ENCODE data around the gene ETFB.

ETFB gene

DNA sequence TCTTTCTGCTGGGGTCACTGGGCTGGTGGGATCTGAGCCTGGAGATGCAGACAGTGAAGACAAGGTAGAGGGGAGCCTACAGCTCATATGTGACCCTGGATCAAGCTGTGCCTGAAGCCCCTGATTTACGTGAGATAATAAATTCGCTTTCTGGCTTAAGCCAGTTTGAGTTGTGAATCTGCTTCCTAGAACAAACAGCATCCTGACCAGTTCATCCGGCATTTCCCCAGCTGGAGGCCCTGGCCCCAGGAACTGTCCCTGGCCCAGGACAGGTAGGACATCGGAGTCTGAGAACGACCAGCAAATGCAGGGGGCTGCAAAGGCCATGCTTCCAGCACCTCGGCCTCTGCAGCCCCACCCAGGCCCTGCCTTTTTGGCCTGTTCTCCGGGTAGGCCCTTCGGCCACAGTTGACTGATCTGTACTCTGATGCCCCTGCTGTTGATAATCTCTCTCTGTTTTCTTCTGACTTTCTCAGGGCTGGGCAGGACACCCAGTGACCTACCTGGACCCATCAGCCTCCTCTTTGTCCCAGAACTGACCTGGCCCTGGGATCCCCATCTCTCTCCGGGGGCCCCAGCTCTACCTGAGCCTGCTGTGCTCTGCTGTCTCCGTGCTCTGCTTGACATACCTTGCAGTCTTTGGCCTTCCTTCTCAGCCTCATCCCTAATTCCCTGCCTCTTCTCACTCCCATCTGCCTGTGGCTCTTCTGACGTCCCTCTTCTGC lies 14.8 kb downstream of the ETFB start:
- DNase-seq: no peak

DNA sequence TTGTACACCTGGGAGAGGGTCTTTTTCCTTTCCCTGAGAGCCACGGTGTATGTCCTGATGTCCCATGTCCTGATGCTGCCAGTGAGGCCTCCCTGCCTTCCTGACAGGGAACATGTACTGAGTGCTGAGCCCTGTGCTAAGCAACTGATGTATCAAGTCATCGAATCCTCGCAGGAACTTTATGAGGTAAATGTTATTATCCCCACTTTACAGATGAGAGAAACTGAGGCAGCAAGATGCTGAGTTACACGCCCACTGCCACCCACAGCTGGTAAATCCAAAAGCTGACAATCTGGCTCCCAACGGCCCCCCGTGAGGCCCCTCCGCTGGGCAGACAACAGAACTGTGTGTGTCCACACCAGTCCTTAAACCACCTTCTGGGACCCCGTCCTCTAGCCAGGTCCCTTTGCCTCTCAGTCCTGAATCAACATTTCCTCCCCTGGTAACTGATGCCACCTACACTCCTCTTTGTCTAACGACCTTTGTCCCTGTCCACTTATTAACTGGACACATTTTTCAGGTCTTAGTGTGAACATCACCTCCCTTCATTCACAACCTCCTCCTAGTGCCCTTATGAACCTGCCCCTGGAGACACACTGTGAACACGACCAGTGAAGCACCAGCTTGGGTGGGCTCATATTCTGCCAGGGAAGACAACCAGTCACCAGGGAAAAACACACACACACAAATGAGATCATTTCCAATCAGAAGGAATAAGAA lies 18.8 kb downstream of the ETFB start:
- no peak for DNase-seq

DNA sequence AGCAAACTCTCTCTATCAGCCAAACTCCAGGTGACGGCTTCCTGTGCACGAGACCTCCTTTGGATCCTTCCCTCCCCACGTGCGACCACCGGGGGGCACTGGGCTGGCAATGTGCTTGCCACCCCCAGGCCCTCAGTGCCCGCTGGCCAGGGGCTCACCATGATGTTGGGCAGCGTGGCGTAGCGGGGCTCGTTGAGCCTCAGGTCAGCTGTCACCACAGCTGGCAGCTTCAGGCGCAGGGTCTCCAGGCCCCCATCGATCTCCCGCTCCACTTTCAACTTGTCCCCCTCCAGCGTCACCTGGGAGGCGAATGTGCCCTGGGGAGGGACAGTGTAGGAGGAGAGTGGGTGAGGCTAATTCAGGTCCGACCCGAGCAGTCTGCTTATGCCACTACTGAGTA lies 19.4 kb downstream of the ETFB start:
- DNase-seq: no peak

DNA sequence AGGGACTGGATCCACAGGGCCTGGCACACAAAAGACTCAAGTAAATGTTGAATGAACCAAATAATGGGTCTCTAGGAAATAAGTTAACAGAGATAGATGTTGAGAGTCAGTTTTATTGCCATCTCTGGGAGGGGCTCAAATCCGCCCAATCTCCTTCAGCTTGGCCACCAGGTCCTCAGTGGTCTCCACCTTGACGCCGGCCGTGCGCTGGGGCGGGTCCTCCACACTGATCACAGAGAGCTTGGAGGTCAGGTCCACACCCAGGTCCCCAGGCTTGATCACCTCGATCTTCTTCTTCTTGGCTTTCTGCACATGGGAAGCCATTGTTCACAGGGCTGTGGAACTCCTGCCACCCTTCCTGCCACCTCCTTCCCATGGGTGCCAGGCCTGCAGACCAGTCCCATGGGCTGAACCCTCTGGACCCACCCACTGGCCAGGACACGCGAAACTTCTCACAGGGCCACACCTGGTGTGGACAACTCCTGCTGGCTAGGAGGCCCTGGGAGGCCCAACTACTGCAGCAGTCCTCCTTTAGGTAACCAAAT lies 21.0 kb downstream of the ETFB start:
- no peak for DNase-seq

DNA sequence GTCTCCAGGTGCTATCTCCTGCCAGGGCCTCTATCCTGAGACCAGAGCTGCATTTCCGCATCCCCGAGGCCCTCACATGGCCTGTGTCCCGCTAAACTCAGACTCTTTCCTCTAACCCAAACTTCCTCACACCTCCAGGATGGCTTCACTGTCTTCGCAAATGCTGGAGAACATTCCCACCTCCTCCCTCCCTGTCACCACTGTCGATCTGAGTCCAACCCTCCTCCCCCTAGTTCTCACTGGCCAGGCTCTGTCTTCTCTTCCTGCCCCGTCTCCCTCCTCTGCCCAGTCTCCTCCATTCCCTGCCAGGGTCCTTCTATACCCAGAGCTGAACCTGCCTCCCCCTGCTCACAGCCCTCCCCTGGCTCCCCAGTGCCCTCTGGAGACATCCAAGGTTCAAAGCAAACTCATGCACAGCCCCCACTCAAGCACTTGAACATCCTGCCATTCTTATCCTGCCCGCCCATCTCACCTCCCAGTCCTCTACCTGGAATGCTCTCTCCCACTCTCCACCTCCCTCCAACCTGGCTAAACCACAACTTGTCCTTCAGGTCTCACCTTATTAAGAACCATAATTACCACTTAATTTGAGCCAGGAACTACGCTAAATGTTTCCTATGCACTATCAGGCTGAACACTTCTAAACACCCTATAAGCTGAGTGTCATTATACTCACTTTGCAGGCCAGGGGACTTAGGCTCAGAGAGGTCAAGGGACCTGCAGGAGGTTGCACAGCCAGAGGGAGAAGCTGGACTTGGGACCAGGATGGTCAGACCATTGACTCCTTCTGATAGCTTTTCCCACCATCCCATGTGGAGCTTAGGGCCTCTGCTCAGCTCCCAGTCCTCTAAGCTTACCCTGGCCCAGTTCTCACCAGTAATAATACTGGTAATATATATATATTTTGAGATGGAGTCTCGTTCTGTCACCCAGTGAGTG lies 23.3 kb downstream of the ETFB start:
- no peak for DNase-seq

DNA sequence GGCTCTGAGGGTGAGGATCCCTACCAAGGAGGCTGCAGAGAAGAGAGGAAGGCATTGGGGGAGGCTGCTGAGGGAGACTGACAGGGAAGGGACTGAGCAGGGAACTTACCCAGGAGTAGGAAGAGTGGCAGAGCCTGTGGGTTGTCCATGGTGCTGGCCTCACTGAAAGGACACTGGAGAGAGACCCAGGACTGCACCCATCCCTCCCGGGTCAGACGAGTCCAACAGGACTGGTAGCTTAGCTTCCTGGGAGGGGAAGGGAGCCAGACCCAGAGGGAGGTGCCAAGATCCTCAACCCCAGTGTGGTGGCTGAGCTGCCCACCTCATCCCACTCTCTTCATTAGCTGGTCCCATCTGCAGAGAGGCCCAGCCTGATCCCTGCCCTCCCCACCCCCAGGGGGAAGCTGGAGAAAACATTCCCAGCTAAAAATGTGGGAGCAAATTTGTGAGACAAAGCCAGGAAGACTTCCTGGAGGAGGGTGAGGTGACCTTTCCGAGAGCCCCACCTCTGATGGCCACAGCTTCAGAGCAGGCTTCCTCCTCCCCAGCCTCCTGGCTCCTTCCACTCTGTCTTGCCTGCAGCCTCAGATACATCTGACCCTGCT lies 24.1 kb downstream of the ETFB start, which contains the start of gene VSIG10L:
Gene VSIG10L, minus strand, starts transcription at position 164 of the 605 bp plus-strand sequence. Its CDS starts 15 bp downstream, at position 149.
- DNase-seq: no peak

DNA sequence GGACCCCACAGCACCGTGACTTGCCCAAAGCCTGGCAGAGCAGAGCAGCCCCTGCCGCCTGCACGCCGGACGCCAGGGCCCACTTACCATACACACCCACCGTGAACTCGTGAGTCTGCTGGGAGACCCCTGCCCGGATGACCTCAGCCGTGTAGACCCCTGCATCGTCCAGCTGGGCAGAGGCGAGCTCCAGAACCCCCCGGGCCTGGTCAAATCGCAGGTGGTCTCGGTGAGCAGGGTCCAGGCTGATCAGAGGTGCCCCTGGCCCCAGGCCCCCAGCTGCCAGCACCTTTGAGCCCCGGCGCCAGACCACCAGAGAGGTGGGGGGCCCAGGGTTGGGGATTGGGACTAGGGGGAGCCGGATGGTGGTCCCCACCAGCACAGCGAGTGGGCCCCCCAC lies 25.1 kb downstream of the ETFB start:
- DNase-seq: no peak

DNA sequence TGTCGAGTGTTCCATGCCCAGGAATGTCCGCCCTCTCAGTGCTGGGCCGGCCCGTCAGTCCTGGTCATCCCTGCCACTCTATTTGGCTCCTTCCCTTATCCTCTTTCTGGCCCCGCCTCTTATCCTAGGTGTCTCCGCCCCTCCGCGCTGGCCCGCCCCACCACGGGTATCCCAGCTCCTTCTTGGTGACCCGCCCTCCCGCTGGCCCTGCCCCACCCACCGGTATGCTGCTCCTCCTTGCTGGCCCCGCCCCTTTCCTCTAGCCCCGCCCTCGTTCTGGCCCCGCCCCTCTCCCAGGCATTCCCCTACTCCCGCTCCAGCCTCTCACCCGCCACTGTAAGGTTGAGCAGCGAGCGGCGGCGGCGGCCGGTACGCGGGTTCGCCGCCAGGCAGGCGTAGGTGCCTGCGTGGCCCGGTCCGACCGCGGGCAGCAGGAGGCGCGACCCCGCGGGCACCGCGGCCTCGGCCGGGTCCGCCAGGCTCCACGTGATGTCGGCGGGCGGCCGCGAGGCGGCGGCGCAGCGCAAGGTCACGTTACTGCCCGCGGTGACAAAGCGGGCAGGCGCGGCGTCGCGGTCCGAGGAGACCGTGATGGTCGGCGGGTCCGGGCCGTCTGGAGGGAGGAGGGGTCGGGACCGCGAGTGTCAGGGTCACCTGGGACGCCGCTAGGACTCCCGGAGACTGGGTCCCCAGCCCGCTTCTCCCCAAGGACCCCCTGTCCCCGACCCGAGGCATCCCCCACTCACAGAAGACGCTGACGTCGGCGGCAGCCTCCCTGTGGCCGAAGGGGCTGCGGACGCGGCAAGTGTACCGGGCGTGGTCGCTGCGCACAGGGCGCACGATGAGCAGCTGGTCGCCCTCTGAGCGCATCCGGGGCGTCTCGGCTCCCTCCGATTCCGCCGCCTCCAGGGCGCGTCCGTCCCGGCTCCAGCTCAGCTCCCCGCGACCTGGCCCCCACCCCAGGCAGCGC lies 26.2 kb downstream of the ETFB start:
- peak; percentile 94 for DNase-seq

DNA sequence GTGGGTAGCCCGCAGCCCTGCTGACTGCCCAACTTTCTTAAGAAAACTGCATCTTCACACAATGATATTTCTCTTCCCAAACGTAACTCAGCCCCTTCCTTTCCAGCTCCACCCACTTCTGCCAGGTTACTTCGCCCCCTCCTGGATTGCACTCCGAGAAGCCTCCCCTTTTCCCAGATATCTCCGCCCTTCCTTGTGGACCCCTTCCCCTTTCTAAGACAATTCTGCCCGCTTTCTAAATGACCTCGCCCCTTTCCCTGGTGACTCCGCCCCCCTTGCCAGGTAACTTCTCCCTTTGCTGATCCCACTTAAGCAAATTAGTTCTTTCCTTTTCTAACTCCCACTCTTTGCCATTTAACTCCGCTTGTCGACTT lies 26.9 kb downstream of the ETFB start:
- DNase-seq: peak; percentile 54

DNA sequence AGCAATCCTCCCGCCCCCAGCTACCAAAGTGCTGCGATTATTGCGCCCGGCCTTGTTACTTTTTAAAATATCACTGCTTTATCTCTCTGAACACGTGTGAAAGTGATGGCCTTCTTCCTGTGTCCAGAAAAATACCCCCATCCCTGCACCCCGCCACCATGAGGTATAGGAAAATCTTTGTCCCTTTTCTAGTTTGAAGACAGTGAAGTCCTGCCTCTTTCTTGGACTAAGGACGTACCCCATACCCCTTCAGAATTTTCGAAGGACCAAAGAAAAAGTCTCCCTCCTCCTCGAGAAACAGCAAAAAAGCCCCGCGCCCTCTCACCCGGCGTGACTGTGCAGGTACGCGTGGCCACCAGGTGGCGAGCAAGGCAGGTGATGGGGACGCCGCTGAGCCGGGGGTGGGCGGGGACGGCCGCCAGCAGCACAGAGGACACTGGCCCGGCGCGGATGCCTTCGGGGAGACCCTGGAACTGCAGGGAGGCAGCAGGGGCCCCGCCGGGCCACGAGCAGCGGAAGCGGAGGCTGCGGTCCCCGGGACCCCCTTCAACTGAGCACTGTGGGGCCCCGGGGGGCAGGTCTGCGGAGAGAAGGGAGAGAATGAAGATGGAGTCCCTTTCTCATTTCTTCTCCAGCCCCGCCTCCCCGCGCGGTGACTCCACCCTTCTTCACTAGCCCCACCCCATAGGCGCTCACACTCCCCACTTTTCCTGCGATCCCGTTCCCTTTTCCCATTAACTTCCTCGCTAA lies 27.4 kb downstream of the ETFB start:
- peak; percentile 84 for DNase-seq

DNA sequence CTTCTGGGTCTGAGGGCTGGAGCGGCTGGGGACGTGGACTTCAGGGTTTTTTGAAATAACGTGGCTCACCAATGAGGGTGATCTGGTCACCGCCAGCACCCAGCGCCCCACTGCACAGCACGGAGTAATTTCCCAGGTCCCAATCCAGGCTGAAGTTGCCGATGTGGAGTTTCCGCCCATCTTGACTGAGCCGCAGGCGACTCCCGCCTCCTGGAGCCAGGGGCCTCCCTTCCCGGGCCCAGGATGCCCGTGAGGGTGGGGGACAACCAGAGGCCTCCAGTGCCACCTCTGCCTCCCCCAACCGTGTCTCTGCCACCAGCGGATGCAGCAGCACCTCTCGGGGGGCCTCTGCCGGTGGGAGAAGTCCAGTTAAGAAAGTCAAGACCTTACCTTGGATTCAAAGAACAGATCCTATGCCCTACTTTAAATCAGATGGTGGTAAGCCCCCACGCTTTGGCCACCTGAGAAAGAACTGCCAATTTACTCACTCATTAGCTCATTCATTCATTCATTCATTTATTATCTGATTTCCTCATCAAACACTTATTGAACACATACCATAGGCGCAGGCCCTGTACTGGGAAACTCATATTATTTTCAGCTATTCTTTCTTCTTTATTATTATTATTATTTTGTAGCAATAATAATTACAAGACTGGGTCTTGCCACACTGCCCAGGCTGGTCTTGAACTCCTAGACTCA lies 28.2 kb downstream of the ETFB start:
- DNase-seq: no peak

DNA sequence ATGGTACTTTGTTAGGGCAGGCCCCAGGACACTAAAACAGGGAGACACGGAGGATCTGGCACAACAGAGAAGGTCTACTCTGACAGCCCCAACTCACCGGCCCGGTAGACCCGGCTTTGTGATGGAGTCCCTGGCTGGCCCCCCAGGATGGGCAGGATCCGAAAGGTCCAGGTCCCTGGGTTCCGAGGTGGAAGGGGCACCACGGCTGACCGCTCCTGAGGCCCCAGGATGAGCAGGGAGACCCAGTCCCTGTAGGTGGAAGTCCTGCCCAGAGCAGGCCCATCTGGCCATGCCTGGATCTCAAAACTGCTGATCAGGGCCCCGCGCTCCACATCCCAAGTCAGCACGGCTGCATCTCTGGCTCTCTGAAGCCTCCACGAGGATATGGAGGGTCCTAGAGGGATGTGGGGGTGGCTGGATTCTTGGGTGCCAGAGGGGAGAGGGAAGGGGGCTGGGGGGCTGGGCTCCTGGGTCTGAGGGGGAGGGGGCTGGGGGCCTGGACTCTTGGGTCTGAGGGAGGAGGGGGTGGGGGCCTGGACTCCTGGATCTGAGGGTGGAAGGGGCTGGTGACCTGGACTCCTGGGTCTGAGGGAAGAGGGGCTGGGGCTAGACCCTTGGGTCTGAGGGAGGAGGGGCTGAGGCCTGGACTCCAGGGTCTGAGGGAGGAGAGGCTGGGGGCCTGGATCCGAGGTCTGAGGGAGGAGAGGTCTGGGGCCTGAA lies 28.9 kb downstream of the ETFB start:
- DNase-seq: no peak

DNA sequence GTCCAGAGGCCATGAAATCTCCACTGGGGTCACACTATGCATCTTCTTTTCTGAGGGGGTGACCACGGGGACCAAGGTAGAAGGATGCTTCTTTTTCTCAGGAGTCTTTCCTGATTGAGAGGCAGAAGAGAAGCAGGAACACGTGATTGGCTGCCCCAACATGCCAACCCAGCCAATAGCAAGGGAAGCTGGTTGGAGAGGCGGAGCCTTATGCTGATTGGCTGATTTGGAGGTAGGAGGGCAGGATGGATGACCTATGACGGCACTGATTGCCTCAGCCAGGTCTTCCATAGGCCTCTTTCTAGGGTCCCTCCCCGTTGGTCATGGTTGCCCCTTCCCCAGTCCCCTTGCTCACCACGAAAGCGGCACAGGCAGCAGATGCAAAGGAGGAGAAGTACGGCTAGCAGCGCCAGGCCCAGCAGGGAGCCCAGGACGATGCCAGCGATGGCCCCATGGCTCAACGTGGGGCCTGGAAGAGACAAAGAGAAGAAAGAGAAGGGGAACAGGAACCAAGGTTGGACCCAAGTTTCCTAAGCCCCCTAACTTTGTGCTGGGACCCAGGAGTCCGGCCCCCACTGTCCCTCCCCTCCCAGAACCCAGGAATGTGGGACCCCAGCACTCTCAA lies 32.2 kb downstream of the ETFB start:
- peak; percentile 57 for DNase-seq

DNA sequence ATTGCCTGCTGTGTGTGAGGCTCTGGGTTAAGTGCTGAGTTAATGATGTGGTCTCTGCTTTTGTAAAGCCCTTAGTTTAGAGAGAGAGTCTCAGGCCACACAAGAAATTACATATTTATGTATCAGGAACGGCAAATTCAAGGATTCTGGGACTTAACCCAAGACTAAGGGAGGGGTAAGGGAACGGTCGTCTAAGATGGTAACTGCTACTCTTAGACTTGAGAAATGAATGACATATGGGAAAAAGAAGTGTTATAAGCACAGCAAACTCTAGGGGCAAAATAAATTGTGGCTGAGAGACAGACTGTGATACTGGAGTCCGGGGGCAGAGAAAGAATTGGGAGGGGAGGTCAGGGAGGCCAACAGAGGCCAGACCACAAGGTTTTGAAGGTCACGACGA lies 34.5 kb downstream of the ETFB start:
- DNase-seq: no peak

DNA sequence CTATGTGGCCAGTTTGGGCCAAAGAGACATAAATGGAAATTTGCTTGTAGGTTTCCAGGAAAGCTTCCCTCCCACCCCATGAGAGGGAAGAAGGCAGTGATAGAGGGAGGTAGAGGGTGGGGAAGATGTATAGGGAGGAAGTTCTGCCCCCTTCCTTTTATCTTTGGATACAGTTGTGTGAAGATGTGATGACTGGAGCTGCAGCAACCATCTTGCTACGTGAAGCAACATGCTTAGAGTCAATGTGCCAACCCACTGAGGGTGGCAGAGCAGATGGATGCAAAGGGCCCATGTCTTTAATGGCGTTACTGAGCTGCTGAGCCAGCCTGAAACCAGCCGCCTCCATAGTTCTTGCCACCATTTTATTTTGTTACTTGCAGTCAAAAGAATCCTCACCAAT lies 35.0 kb downstream of the ETFB start:
- DNase-seq: no peak

DNA sequence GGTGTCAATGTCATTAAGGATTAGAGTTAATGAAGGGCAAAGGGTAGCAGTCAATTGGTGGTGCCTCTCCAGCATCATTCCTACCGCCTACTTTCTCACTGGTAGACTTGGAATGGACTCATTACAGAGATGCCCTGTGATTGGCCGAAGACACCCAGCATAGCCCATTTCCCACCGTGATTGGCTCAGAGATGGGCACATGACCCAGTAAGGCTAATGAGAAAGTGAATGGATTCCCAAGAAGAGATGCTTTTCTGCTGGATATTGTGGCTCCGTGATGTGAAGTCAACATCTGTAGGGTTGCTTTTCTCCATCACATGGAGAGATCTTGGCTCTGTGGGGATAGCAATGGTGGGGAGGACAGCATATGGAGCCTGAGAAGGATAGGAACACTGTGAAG lies 35.8 kb downstream of the ETFB start:
- no peak for DNase-seq

DNA sequence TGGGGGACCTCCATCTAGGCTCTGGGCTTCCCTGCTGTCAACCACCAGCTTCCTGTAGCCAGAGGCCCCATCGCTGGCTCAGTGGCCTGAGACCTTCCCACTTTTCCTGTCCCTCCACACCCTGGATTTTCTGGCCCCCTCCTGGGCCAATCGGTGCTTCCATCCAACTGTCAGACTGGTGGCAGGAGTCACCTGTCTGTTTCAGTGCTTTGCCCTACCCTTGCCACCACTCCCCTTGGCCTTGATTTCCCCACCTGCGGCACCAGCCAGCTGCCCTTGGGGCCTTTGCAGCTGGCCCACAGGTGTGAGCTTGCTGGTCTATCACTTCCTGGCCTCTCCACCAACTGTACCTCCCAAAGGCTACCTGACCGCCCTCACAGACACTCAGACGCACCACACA lies 36.8 kb downstream of the ETFB start:
- no peak for DNase-seq

DNA sequence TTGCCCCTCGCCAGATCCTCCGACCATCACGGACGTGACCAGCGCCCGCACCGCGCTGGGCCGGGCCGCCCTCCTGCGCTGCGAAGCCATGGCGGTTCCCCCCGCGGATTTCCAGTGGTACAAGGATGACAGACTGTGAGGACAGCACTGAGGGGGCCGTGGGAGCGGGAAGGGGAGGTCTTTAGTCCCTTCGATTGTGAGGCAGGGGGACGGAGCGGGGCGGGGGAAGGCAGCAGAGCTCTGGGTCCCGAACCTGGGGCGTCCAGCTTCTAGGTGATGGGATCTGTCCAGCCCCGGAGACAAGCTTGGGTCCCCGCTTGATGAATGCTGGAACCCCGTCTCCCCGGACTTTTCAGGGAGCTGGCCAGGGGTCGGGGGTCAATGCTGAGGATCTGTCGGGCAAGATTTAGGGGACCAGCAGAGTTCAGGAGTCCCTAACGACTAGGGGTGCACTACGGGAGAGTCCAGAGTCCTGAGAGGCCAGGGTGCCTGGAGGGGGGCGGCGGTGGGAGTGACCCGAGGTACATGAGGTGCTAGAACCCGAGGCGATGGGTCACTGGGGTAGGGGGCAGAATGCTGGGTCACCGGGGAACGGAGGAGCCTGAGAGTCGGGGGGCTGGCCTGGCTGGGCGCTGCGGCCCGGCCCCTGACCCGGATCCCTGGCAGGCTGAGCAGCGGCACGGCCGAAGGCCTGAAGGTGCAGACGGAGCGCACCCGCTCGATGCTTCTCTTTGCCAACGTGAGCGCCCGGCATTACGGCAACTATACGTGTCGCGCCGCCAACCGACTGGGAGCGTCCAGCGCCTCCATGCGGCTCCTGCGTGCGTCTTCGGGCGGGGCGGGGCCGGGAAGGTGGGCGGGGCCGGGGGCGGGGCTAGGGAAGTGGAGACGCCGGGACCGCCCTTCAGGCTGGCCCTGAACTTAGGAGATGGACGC lies 38.9 kb downstream of the ETFB start:
- no peak for DNase-seq
